Gastroesophageal sphincter (tissue), 3 donors: Measurements from ENCODE around the gene CNTNAP2.

Source experiments
- CTCF ChIP-seq, 4 experiments: fragments of 200-600 bp in 2 of 4; fragments of 450-650 bp in 2 of 4; sonication (generic) in 1 of 4; IDR thresholded peaks; one replicate each; pipeline ENCODE4 v1.5.1; 2017 to 2019; ENCODE audit warnings: antibody characterized with exemption in 4 of 4, mild to moderate bottlenecking in 2 of 4, moderate library complexity in 2 of 4
- POLR2A ChIP-seq, 2 donors: fragments of 450-650 bp; IDR thresholded peaks; one replicate each; pipeline ENCODE4 v1.6.1; 2017; ENCODE audit warnings: antibody characterized with exemption in 2 of 2, mild to moderate bottlenecking in 2 of 2, moderate library complexity in 1 of 2

GRCh38 chr7:147240468-147240867 lies 1123.9 kb downstream of the CNTNAP2 start:
- TF ChIP-seq CTCF (IDR thresholded peaks at IDR 0.05) (no peak), POLR2A (IDR thresholded peaks at IDR 0.05) (no peak)
